NCI-H1436 treated with DMSO at 0.1 percent for 48 hours (cell line): ENCODE data around the gene LRP4.
"Not testable (repeated sequence)": the region's sequence is repeated elsewhere in the genome, so short reads cannot be mapped to it uniquely, and the experiment has no call there.

Experiments used
- DNase-seq: peaks from one replicate; lab custom pipeline; 2025; lab: John Stamatoyannopoulos, UW

The LRP4 gene, protein sequence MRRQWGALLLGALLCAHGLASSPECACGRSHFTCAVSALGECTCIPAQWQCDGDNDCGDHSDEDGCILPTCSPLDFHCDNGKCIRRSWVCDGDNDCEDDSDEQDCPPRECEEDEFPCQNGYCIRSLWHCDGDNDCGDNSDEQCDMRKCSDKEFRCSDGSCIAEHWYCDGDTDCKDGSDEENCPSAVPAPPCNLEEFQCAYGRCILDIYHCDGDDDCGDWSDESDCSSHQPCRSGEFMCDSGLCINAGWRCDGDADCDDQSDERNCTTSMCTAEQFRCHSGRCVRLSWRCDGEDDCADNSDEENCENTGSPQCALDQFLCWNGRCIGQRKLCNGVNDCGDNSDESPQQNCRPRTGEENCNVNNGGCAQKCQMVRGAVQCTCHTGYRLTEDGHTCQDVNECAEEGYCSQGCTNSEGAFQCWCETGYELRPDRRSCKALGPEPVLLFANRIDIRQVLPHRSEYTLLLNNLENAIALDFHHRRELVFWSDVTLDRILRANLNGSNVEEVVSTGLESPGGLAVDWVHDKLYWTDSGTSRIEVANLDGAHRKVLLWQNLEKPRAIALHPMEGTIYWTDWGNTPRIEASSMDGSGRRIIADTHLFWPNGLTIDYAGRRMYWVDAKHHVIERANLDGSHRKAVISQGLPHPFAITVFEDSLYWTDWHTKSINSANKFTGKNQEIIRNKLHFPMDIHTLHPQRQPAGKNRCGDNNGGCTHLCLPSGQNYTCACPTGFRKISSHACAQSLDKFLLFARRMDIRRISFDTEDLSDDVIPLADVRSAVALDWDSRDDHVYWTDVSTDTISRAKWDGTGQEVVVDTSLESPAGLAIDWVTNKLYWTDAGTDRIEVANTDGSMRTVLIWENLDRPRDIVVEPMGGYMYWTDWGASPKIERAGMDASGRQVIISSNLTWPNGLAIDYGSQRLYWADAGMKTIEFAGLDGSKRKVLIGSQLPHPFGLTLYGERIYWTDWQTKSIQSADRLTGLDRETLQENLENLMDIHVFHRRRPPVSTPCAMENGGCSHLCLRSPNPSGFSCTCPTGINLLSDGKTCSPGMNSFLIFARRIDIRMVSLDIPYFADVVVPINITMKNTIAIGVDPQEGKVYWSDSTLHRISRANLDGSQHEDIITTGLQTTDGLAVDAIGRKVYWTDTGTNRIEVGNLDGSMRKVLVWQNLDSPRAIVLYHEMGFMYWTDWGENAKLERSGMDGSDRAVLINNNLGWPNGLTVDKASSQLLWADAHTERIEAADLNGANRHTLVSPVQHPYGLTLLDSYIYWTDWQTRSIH (N-terminal part only)

DNA sequence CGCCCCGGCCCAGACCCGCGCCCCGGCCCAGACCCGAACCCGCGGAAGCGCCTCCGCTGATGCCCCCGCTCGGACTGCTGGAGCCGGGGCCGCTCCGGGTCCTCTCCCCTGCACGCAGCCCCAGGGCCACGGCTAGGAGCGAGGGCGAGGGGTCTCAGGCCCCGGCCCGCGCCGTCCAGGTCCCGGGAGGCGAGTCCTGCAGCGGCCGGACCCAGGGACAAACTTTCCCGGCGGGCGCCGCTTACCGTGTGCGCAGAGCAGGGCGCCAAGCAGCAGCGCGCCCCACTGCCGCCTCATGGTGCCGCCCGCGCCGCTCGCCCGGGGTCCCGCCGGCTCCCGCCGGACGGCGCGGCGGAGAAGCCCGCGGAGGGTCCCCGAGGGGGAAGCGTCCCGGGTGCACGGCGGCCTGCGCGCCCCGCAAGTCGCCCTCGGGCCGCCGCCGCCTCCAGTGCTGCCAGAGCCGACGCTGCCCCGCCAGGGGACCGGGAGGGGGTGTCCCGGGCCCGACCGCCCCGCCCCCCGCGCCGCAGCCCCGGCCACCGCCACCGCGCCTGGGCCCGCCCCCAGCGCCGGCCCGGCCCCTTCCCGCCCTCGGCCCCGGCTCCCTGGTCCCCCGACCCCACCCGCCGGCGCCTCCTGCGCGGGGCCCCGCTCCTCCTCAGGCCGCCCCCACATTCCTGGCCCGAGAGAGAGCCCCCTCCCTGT, at the start of gene LRP4:
TSS of gene LRP4 (minus strand) at position 468 of the 705 bp plus-strand sequence. CDS start at position 297, 171 bp downstream.
- no peak for DNase-seq

DNA sequence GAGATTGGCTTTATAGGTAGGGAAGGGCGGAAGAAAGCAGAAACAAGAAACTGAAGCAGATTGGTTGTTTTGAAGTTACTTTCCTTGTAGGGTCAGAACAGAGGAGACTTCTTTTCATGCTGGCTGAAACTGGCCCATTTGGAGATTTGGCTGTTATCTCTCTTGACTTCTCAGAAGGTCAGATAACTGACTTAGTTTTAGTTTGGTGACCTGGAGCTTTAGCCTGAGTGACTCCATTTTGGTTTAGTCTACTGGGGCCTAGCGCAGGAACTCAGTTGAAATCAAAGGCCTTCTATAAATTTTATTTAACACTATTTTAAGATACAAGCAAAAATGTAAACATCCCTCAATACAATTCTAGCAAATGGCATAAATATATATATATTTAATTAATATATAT, 49.6 kb upstream of the LRP4 start:
- no peak for DNase-seq

DNA sequence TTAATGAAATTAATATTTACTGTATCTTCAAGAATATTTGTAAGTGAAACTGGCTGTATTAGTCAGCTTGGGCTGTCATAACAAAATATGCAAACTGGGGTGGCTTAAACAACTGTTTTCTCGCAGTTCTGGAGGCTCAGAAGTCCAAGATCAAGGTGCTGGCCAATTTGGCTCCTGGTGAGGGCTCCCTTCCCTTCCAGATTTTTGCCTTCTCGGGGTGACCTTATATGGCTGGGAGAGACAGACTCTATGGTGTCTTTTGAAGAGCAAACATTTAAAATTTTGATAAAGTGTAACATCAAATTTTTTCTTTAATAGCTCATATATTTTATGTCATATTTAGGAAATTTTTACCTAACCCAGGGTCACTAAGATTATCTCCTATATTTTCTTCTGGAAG, 48.4 kb upstream of the LRP4 start:
- no peak for DNase-seq

DNA sequence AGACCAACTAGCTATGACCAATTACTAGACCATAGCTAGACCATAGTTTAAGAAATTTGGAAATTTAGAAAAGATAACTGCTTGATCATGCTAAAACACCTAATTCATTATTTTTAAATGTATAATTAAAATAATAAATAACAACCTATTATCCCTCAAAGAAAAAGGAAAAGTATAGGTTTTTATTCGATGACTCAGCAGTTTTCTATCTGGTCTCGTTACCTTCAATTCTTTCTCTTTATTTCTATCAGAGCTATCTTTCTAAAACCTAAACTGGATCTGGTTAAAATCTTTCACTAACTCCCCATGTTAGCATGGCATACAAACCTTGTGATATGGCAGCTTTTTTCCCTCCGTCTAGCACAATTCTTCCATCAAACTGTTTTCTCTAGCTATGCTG, 45.5 kb upstream of the LRP4 start:
- no peak for DNase-seq

DNA sequence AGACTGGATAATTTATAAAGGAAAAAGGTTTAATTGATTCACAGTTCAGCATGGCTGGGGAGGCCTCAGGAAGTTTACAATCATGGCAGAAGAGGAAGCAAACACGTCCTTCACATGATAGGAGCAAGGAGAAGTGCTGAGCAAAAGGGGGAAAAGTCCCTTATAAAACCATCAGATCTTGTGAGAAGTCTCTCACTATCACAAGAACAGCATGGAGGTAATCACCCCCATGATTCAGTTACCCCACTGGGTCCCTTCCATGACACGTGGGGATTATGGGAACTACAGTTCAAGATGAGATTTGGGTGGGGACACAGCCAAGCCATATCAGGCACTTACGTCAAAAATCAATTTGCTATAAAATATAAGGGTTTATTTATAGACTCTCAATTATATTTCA, 43.5 kb upstream of the LRP4 start:
- not testable (repeated sequence) for DNase-seq

DNA sequence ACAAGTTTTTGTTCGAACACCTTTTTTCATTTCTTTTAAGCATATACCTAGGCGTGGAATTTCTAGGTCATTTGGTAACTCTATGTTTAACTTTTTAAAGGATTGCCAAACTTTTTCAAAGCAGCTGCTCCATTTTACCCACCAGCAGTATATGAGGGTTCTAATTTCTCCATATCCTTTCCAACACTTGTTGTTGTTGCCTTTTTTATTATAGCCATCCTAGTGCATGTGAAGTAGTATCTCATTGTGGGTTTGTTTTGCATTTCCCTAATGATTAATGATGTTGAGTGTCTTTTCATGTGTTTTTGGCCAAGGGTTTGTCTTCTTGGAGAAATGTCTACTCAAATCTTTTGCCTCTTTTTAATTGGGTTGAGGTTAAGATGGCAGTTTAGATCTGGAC, 42.7 kb upstream of the LRP4 start:
- no peak for DNase-seq

DNA sequence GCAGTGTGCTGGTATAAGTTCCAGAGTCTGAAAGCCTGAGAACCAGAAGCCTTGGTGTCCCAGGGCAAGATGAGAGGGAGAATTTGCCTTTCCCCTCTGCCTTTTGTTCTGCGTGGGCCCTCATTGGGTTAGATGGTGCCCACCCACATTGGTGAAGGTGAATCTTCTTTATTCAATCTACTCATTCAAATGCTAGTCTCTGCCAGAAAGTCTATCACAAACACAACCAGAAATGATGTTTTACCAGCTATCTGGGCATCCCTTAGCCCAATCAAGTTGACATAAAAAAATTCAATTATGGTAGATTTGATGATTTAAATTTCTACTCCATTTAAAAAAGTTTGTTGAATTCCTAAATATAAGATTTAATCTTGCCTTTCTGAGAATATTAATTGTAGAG, 40.4 kb upstream of the LRP4 start:
- DNase-seq, result no peak

DNA sequence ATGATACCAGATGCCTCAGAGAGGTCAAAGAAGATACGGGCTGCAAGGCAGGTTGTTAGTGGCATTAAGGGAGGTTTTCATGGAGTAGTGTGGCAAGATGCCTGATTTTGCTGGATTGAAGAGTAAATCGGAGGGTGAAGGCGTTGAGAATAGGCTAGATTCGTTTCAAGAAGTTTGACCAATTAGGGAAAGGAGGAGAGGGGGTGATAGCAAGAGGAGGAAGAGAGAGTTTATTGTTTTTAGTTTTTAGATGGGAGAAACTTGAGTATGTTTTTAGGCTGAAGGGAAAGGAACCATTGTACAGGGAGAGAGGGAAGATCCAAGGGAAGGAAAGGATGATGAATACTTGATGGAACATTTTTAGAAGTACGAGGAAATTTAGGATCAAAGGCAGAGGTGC, 34.7 kb upstream of the LRP4 start:
- DNase-seq, result no peak

DNA sequence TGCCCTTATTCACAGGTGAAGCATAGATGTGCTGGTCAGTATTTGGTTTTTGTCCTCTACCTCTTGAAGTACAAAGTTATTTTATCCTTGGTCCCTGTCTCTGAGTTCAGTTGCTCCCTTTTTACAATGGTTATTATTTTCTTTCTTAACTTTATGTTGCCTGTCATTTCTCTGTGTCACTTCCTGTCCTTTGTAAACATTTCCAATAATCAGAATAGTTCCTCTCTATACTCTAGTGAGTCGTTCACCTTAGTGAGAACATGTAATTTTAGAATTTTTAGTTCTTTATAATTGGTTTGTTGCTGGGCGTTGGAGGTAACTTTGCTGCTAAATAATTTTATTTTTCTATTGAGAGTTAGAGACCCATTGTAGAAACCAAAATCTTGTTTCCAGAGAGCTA, 34.2 kb upstream of the LRP4 start:
- DNase-seq, result no peak

DNA sequence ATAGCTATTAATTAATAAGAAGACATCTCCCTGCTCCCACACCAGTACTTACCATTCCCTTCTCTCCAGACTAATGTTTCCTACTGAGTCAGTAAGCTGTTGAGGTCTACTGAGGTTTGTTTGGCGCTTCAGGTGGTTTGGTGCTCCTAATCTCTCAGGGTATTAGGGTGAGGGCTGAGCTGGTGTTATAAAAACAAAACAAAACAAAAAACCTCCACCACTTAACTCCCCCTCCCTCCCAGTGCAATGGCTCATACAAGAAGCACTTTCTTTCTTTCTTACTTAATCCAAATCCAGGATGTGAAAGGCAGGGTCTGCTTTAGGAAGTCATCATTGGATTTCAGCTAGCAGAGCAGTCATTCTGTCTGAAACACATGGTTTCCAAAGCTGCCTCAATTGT, 33.5 kb upstream of the LRP4 start:
- no peak for DNase-seq

DNA sequence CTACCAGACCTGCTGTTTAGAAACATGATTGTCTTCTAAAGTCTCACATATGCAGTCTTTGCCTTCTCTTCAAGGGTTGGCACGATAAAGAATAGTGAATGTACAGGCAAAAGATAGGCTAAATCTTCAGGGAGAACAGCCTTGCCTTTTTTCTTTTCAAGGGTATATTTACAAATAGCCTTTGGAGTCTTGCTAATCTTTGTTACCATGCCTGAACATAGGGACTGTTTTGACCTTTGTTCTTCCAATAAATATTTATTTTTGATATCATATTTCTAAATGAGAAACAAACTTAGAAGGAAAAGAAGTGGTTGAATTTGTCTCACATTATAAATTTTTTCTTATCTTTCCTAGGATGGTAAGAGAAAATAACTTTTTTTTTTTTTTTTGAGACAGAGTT, 30.9 kb upstream of the LRP4 start:
- DNase-seq, result no peak

DNA sequence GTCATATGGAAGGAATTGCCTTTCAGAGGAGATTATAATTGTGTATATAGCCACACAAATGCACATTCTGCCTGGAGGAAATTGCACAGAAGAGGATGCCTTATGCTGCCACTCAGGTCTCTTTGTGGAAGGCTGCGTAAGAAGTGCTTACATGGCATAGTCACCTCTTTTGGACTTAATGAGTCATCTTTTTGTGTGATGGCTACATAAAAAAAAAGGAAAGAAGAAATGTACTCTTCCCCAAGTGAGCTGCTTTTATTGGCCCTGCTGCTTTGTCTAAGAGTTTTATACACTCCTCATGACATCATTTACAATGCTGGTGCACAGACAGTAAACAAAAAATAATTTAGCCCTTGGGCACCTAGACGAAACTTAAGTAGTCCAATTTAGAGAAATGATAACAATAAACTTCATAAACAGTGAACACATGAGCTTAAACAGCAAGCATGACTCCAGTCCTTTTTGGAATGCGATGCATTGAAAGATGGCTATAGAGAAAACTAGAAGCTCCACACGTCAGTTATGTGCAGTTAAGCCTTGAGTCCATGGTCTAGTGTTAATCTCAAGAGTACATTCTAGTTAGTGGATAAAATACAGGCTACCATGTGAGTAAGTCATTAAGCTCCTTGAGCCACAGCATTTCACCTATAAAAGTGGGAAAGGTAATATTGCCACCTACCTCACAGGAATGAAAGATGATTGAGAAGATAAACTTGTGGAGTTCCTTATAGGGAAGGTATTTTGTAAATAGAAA, 30.2 kb upstream of the LRP4 start:
- peak; percentile 34 for DNase-seq

DNA sequence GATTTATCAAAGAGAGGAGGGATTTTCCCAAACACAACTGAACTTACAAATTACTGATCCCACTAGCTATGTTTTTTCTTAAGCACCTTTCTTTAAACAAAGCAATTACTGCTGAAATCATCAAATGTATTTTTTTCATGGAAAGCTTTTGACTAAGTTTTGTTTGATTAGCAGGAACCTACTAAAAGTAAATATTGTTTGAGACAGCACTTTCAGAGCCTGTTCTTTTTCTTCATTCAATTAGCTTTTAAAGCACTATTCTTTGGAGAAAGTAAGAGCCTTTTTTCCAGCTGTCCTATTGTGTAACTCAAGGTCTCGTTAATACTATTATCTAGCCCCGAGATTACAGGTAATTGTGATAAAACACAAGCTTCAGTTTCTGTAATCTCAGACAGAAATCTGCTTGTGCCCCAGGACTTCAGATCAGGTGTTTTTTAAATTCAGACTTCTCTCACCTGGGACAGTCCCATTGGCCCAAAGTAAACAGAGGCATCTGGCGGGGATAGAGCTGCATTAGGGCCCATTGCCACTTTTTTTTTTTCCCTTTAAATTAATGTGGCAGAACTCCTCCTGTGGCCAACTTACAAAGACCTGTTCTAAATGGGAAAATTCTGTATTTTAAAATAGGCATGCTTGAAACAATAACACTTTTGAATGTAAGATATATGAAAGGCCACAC, 29.2 kb upstream of the LRP4 start:
- DNase-seq, result peak; percentile 9

DNA sequence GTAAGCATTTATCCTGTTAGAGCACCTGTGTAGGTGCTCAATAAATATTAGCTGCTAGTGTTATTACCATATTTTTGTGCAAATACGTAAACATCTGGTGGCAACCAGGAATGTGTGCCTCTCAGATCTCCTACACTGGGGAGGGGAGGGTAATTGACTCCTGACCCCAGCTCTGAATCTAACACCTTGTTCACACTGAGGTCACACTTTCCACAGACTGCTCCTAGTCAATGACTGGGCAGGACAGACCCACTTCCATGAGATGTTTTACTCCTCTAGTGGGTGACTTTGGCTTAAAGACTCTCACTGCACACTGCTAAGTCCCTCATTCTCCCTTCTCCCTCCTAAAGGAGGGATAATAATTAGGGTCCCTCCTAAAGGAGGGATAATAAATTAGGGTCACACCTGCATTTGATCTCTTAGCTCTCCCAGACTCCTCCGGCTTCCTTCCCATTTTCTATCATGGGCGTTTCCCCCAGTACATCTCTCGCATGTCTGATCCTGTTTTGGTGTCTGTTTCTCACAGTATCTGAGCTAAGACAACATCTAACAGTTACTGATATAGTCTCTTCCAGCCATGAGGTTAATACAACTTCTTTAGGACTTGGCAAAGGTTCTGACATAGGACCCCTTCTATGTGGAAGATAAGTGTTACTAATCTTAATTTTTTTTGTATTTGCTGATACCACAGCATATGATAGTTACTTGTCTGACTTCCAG, 26.2 kb upstream of the LRP4 start:
- DNase-seq, result no peak

DNA sequence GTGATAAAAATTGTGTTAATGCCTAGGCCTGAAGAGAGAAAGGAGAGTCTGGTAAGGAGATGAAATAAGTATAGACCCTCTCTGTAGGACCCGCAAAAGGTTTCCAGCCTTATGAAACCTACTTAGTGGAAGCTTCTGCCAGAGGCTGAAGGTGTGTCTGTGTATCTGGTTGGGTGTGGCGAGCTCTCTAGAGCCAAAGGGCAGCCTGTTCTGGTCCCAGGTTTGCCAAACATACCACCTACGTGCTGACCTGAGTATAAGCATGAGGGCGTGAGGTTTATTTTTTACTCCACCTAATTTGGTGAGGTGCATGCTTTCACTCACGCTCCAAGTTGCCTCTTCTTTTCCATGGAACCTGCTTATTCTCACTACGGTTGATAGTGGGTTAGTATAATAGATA, 23.8 kb upstream of the LRP4 start:
- DNase-seq, result no peak

DNA sequence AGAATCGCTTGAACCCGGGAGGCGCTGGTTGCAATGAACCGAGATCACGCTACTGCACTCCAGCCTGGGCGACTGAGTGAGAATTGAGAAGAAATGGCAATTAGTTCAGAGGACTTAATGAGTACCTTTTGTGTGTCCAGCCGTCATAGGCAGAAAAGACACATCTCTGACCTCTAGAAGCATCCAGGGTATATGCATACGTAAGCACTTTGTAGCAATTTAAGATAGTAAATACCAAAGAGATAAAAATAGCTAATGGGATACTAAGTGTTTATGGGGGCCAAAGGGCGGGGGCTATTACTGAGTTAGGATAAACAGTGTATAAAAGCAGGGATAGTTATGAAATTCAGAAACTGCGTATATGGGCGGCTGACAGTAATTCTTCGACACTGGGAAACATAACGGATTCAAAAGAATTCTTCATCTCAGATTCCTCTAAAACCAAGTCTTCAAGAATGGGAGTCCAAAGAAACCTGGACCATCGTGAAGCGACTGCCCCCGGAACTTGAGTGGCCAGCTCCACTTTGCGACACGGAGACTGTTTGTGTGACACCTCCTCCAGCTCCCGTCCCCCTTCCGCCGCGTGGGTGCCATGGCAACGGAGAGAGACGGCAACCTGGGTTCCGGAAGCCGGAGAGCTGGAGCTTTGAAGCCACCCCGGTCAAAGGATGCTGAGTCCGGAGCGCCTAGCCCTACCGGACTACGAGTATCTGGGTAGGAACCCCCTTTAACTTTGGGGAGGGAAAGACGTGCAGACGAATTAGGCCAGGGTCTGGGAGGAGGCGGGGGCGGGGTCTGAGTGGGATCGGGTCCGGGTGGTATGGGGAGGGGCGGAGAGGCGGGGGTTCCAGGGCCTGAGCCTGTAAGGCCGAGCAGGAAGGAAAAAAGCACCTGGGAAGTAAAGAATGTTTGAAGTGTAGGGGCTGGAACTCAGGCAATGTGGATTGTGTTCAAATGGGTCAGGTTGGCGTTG, 18.1 kb upstream of the LRP4 start, which contains the start of gene CSTPP1:
TSS of gene CSTPP1 (plus strand) at position 624 of the 973 bp plus-strand sequence. CDS start at position 669, 45 bp downstream.
- peak; percentile 40 for DNase-seq

DNA sequence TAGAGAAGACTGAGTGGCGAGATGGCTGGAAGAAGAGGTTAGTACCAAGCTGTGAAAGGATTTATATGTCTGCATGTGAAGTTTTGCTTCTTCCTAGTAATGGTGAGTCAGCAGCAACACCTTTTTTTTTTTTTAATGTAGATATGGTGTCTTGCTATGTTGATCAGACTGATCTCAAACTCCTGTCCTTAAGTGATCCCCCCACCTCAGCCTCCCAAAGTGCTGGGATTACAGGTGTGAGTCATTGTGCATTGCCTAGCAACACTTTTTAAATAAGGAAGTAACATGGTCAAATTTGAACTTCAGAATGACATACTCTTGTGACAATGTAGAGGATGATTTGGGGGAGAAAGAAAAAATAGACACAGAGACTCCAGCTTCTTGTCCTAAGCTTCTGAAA, 11.7 kb upstream of the LRP4 start:
- DNase-seq, result peak; percentile 4

DNA sequence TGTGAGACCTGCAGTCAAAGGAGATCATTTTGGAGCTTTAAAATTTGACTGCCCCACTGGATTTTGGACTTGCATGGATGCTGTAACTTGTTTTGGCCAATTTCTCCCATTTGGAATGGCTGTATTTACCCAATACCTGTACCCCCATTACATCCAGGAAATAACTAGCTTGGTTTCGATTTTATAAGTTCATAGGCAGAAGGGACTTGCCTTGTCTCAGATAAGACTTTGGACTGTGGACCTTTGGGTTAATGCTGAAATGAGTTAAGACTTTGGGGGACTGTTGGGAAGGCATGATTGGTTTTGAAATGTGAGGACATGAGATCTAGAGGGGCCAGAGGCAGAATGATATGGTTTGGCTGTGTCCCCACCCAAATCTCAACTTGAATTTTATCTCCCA, 10.4 kb upstream of the LRP4 start:
- not testable (repeated sequence) for DNase-seq
